CD14-positive monocyte (primary cell): ENCODE results near the gene ZNF503. TPM values are rescaled to one million over a fixed set of nuclear protein-coding genes. Genes with fewer than 3 reads are reported as not detected.

Source experiments
- DNase-seq, 3 donors: peaks; one replicate each; pipeline ENCODE4 v3.0.0-alpha.2; 2011 to 2022
- H2AFZ ChIP-seq: 2 replicates; pipeline ENCODE4 v1.6.0; 2012; ENCODE audit warnings: mild to moderate bottlenecking, low read depth, low read length, inconsistent platforms; ENCODE audit not compliant: insufficient read depth, poor library complexity, severe bottlenecking
- H3K27ac ChIP-seq, 2 donors: 1 replicate in 1 of 2; 2 replicates in 1 of 2; pipeline ENCODE4 v1.5.1; 2012 to 2013; ENCODE audit warnings: low read length in 2 of 2, control low read depth in 1 of 2, inconsistent platforms in 1 of 2, low read depth in 1 of 2, mild to moderate bottlenecking in 1 of 2
- H3K27me3 ChIP-seq, 2 donors: one replicate each; pipeline versions ENCODE4 v1.6.0 to v1.6.1; 2011 to 2013; ENCODE audit warnings: low read length in 2 of 2; ENCODE audit not compliant: control insufficient read depth in 2 of 2, insufficient read depth in 2 of 2
- H3K36me3 ChIP-seq, 2 donors: replicated peaks in 1 of 2; 1 replicate in 1 of 2; 2 replicates in 1 of 2; pipeline versions ENCODE4 v1.5.1 to v1.6.1; 2012 to 2013; ENCODE audit warnings: low read length in 2 of 2, control low read depth in 1 of 2, inconsistent platforms in 1 of 2, mild to moderate bottlenecking in 1 of 2; ENCODE audit not compliant: insufficient read depth in 2 of 2, control insufficient read depth in 1 of 2
- H3K4me1 ChIP-seq, 2 donors: 1 replicate in 1 of 2; 2 replicates in 1 of 2; pipeline versions ENCODE4 v1.5.1 to v1.6.1; 2012 to 2013; ENCODE audit warnings: low read length in 2 of 2, control low read depth in 1 of 2, inconsistent platforms in 1 of 2, mild to moderate bottlenecking in 1 of 2, moderate library complexity in 1 of 2; ENCODE audit not compliant: insufficient read depth in 2 of 2, control insufficient read depth in 1 of 2
- H3K4me2 ChIP-seq: replicated peaks from 2 replicates; pipeline ENCODE3; 2012; ENCODE audit warnings: low read length, moderate library complexity, mild to moderate bottlenecking; ENCODE audit not compliant: poor library complexity, severe bottlenecking; ENCODE audit errors: extremely low read depth
- H3K4me3 ChIP-seq, 3 experiments: fragments of 200-600 bp in 1 of 3; sonication (generic) in 1 of 3; replicated peaks in 1 of 3; 1 replicate in 2 of 3; 2 replicates in 1 of 3; pipeline ENCODE4 v1.5.1; 2011 to 2013; ENCODE audit warnings: low read length in 3 of 3, mild to moderate bottlenecking in 3 of 3, control low read depth in 2 of 3, low read depth in 2 of 3, inconsistent platforms in 1 of 3, moderate library complexity in 1 of 3
- H3K79me2 ChIP-seq: 2 replicates; pipeline ENCODE4 v1.6.0; 2012; ENCODE audit warnings: mild to moderate bottlenecking, control low read depth, inconsistent platforms, low read length, moderate library complexity; ENCODE audit not compliant: insufficient read depth
- H3K9ac ChIP-seq: 2 replicates; pipeline ENCODE4 v1.6.0; 2017; ENCODE audit warnings: low read length, mild to moderate bottlenecking; ENCODE audit not compliant: insufficient read depth, poor library complexity, severe bottlenecking
- H3K9me3 ChIP-seq, 2 donors: replicated peaks in 1 of 2; 1 replicate in 1 of 2; 2 replicates in 1 of 2; pipeline versions ENCODE4 v1.5.1 to v1.6.1; 2012 to 2013; ENCODE audit warnings: low read length in 2 of 2, control low read depth in 1 of 2; ENCODE audit not compliant: control insufficient read depth in 1 of 2, insufficient read depth in 1 of 2
- H4K20me1 ChIP-seq: 2 replicates; pipeline ENCODE4 v1.6.0; 2012; ENCODE audit warnings: mild to moderate bottlenecking, low read length, control low read depth, moderate library complexity; ENCODE audit not compliant: insufficient read depth
- H3K27ac Mint-ChIP-seq, 7 donors: one replicate each; pipeline ENCODE4 v1.8.0; 2020; ENCODE audit warnings: mild to moderate bottlenecking in 7 of 7, mixed read lengths in 7 of 7, moderate library complexity in 6 of 7, inconsistent platforms in 2 of 7
- H3K27me3 Mint-ChIP-seq, 3 donors: one replicate each; pipeline ENCODE4 v1.8.0; 2021 to 2022; ENCODE audit warnings: low read depth in 3 of 3, mild to moderate bottlenecking in 3 of 3, mixed read lengths in 3 of 3, moderate library complexity in 3 of 3, inconsistent platforms in 1 of 3
- H3K36me3 Mint-ChIP-seq, 2 donors: one replicate each; pipeline ENCODE4 v1.8.0; 2020; ENCODE audit warnings: mixed read lengths in 2 of 2, inconsistent platforms in 1 of 2, mild to moderate bottlenecking in 1 of 2
- H3K4me1 Mint-ChIP-seq: one replicate; pipeline ENCODE4 v1.8.0; 2020; ENCODE audit warnings: mild to moderate bottlenecking, mixed read lengths
- H3K4me3 Mint-ChIP-seq, 2 donors: one replicate each; pipeline ENCODE4 v1.8.0; 2020; ENCODE audit warnings: mild to moderate bottlenecking in 2 of 2, mixed read lengths in 2 of 2, moderate library complexity in 1 of 2
- H3K9me3 Mint-ChIP-seq, 7 donors: one replicate each; pipeline ENCODE4 v1.8.0; 2020 to 2022; ENCODE audit warnings: mixed read lengths in 7 of 7, mild to moderate bottlenecking in 6 of 7, moderate library complexity in 6 of 7, inconsistent platforms in 2 of 7
- CTCF ChIP-seq: fragments of 200-600 bp; IDR thresholded peaks from one replicate; pipeline ENCODE4 v1.8.0; 2022; ENCODE audit warnings: antibody characterized with exemption, mild to moderate bottlenecking
- WGBS: methylation state at CpG from one replicate; pipeline ENCODE4 v1.1.5; 2013; ENCODE audit warnings: missing lambda C conversion rate; ENCODE audit not compliant: insufficient coverage; 5-methylcytosine and 5-hydroxymethylcytosine counted together
- intact Hi-C, 2 donors: fragments of 100-400 bp; cut with micrococcal nuclease; formaldehyde crosslinking; loops; one replicate each; pipeline versions ENCODE4 v1.15.0 to v1.15.1; 2023
- polyA plus RNA-seq, 3 donors: library from polyadenylated mRNA; depleted of rRNA in 1 of 3; unstranded in 2 of 3; stranded (reverse) in 1 of 3; fragments of 300-500 nt in 2 of 3; fragments of >200 nt in 1 of 3; fragmentation: Illumina TruSeq in 2 of 3; gene quantifications; 1 replicate in 2 of 3; 2 replicates in 1 of 3; pipeline ENCODE4 v1.2.3, GENCODE V29; 2012 to 2021

Gene ZNF503
- polyA plus RNA-seq, 3 donors: 0.65 to 7.2 (median 1.3) TPM

- no peak for TF ChIP-seq CTCF
- Mint-ChIP-seq H3K27me3 (peaks cover 39 to 62% (median 53%) of the 10 kb centered on the region in 3 donors), H3K4me3 (peak overlapping the region in 1 of 2 donors; percentile 89), H3K4me1 (peaks cover 29% of the 10 kb centered on the region), H3K36me3 (peaks cover 22 to 27% of the 10 kb centered on the region in 2 donors), H3K27ac (no peak overlapping the region), H3K9me3 (peaks cover 0 to 15% (median 6%) of the 10 kb centered on the region in 7 donors)
- H3K4me2 ChIP-seq: no peak overlapping the region
- peaks cover 3% of the 10 kb centered on the region for H3K79me2 ChIP-seq
- intact Hi-C loops: loop anchor here in 1 of 2 donors (10.0 kb wide), 2 partner anchors 99 to 641 kb away; no protein-coding TSS in a partner anchor
- H3K27me3 ChIP-seq: peaks cover 17 to 39% of the 10 kb centered on the region in 2 donors
- WGBS: 100% methylated on average over 7 of the region's 7 CpGs
- no peak overlapping the region for H3K9ac ChIP-seq
- peaks cover 27 to 30% of the 10 kb centered on the region in 2 donors for H3K4me1 ChIP-seq
- no peak for DNase-seq
- no peak overlapping the region for H3K4me3 ChIP-seq
- no peaks in the 10 kb centered on the region for H3K9me3 ChIP-seq
- H4K20me1 ChIP-seq: peaks cover 29% of the 10 kb centered on the region
- peaks cover 2 to 9% of the 10 kb centered on the region in 2 donors for H3K36me3 ChIP-seq
- H3K27ac ChIP-seq: no peak overlapping the region
- no peak overlapping the region for H2AFZ ChIP-seq
Observed at GRCh38 chr10:75394221-75394620, 7.3 kb downstream of the ZNF503 start.

GRCh38 chr10:75392744-75393143 lies 8.8 kb downstream of the ZNF503 start:
- no peak overlapping the region for H3K4me2 ChIP-seq
- no peak overlapping the region for H3K27ac ChIP-seq
- TF ChIP-seq CTCF: no peak
- intact Hi-C loops: loop anchor here in 1 of 2 donors (10.0 kb wide), 2 partner anchors 98 to 642 kb away; no protein-coding TSS in a partner anchor
- H3K9me3 Mint-ChIP-seq: peaks cover 0 to 18% (median 6%) of the 10 kb centered on the region in 7 donors
- no peaks in the 10 kb centered on the region for H3K79me2 ChIP-seq
- no peak for DNase-seq
- H3K27ac Mint-ChIP-seq: no peak overlapping the region
- peaks cover 8 to 17% of the 10 kb centered on the region in 2 donors for H3K36me3 Mint-ChIP-seq
- H3K9ac ChIP-seq: no peak overlapping the region
- no peak overlapping the region for H3K4me3 ChIP-seq
- H3K4me3 Mint-ChIP-seq: no peak overlapping the region
- H3K9me3 ChIP-seq: no peaks in the 10 kb centered on the region
- H2AFZ ChIP-seq: no peak overlapping the region
- peaks cover 27 to 30% of the 10 kb centered on the region in 2 donors for H3K4me1 ChIP-seq
- H3K27me3 ChIP-seq: peaks cover 16 to 31% of the 10 kb centered on the region in 2 donors
- peaks cover 17% of the 10 kb centered on the region for H4K20me1 ChIP-seq
- H3K27me3 Mint-ChIP-seq: peaks cover 35 to 53% (median 48%) of the 10 kb centered on the region in 3 donors
- no peaks in the 10 kb centered on the region for H3K36me3 ChIP-seq
- H3K4me1 Mint-ChIP-seq: peaks cover 29% of the 10 kb centered on the region
